Epithelial cell of esophagus (primary cell): Measurements from ENCODE around the gene SATL1.

Experiments used
- DNase-seq: peaks from one replicate; pipeline ENCODE4 v3.0.0; 2010; ENCODE audit warnings: low read depth
- H3K4me3 ChIP-seq: 2 replicates; pipeline ENCODE4 v1.5.1; 2011; ENCODE audit warnings: mild to moderate bottlenecking, low read length, control low read depth
- TF ChIP-seq, protein P1 (sequence below): IDR thresholded peaks from 2 replicates; pipeline ENCODE4 v1.5.1; 2011; ENCODE audit warnings: low read depth, mild to moderate bottlenecking, low read length, control low read depth, inconsistent platforms; ENCODE audit not compliant: insufficient read depth; ENCODE audit errors: missing control alignments

The SATL1 gene

DNA sequence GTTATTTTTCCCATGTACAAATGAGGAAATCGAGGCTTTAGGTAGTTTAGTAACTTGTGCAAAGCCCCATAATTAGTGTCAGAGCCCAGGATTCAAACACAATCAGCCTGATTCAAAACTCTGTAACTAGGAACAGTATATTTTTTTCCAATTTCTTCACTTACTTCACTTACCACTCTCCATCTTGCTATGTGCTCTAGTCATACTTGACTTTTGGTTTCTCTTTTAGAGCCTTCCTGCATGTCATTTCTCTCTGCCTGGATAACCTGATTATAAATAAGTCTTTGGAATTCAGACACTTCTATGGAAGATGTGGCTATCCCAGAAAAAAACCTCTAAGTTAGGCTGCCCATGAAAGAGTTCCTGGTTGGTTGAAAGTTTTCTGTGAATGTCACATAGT is 22.2 kb downstream of the SATL1 start:
- no peak for DNase-seq
- no peak overlapping the region for H3K4me3 ChIP-seq
- TF ChIP-seq, protein P1, sequence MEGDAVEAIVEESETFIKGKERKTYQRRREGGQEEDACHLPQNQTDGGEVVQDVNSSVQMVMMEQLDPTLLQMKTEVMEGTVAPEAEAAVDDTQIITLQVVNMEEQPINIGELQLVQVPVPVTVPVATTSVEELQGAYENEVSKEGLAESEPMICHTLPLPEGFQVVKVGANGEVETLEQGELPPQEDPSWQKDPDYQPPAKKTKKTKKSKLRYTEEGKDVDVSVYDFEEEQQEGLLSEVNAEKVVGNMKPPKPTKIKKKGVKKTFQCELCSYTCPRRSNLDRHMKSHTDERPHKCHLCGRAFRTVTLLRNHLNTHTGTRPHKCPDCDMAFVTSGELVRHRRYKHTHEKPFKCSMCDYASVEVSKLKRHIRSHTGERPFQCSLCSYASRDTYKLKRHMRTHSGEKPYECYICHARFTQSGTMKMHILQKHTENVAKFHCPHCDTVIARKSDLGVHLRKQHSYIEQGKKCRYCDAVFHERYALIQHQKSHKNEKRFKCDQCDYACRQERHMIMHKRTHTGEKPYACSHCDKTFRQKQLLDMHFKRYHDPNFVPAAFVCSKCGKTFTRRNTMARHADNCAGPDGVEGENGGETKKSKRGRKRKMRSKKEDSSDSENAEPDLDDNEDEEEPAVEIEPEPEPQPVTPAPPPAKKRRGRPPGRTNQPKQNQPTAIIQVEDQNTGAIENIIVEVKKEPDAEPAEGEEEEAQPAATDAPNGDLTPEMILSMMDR, result no peak

GRCh38 chrX:85215946-85216345 is 27.6 kb downstream of the SATL1 start:
- H3K4me3 ChIP-seq, result no peak overlapping the region
- DNase-seq, result no peak
- TF ChIP-seq, protein P1, result no peak

GRCh38 chrX:85213792-85214530 is 29.6 kb downstream of the SATL1 start:
- TF ChIP-seq, protein P1, result no peak
- H3K4me3 ChIP-seq, result no peak overlapping the region
- DNase-seq, result no peak

DNA sequence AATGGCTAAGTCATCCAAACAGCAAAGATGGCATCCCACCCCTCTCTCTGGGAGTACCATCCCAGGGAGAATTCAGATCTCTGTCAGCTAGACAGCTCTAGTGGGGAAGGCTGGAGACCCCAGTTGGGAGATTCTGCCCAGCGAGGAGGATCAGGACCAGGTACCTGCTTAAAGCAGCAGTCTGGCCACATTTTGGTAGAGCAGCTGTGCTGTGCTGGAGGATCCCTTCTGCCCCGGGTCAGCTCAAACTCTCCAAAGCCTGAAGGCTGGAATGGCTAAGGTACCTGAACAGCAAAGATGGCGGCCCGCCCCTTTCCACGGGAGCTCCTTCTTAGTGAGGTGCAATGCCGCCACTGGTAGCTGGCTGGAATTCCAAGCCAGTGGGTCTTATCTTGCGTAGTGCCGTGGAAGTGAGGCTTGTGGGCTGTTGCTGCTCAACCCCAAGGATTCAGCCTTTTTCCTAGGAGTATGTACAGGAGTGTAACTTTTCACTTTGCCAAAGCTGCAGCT is 40.1 kb downstream of the SATL1 start:
- TF ChIP-seq, protein P1, result no peak
- H3K4me3 ChIP-seq, result no peak overlapping the region
- no peak for DNase-seq

- H3K4me3 ChIP-seq, result no peak overlapping the region
- TF ChIP-seq, protein P1, result no peak
- DNase-seq, result no peak
Measured at GRCh38 chrX:85196319-85196718, 47.3 kb downstream of the SATL1 start.

- TF ChIP-seq, protein P1, result no peak
Measured at GRCh38 chrX:85159644-85160043, 83.9 kb downstream of the SATL1 start.

DNA sequence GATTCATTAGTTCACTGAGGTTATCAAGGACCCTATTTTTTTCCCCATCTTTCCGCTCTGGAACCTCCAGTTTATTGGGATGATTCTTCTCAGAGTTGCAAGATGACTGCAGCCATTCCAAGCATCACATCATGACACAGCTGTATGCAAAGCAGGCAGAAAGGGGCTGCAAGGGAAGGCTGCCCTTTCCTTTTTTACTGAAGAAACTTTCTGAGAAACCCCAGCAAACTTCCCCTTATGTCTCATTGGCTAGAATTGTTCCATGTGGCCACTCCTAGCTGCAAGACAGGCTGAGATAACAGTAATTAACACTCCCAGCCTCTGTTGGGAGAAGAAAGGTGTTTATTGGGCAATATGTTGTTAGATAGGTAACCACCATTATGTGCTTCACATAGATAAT is 102.6 kb downstream of the SATL1 start:
- no peak for DNase-seq
- TF ChIP-seq, protein P1, result no peak

More at GRCh38 chrX:85159644-85160043, 83.9 kb downstream of the SATL1 start:
- DNase-seq, result no peak
- no peak overlapping the region for H3K4me3 ChIP-seq

More for the DNA sequence above, 102.6 kb downstream of the SATL1 start:
- H3K4me3 ChIP-seq, result no peak overlapping the region
